A673 (cell line): Measurements from ENCODE around the gene ARFRP1.

Experiments used
- CTCF ChIP-seq: fragments of 300-800, 200-600 bp; sonication (generic); conservative IDR thresholded peaks from 2 replicates; pipeline ENCODE4 v1.5.1; 2017; ENCODE audit warnings: low read depth, mild to moderate bottlenecking, antibody characterized with exemption, low read length, moderate library complexity, mixed read lengths
- EZH2 ChIP-seq: fragments of 200-600 bp; sonication (generic); IDR thresholded peaks from 2 replicates; pipeline ENCODE4 v1.6.1; 2017; ENCODE audit warnings: borderline replicate concordance, low read depth, mild to moderate bottlenecking, mixed read lengths, antibody characterized with exemption, low read length; ENCODE audit not compliant: poor library complexity, severe bottlenecking

GRCh38 chr20:63752411-63753101, 44.8 kb upstream of the ARFRP1 start:
- 0 out of 2 replicates have a peak, but pooled peaks have one; percentile 10 for TF ChIP-seq CTCF
- TF ChIP-seq EZH2 = no peak
